ENCODE measurements around the gene HSD17B3. TPM values are rescaled to one million over a fixed set of nuclear protein-coding genes. Genes with fewer than 3 reads are reported as not detected.
"Not testable (repeated sequence)": the region's sequence is repeated elsewhere in the genome, so short reads cannot be mapped to it uniquely, and the experiment has no call there.

Gene HSD17B3
- total RNA-seq, 1 experiment from 2014 or later = not detected

DNA sequence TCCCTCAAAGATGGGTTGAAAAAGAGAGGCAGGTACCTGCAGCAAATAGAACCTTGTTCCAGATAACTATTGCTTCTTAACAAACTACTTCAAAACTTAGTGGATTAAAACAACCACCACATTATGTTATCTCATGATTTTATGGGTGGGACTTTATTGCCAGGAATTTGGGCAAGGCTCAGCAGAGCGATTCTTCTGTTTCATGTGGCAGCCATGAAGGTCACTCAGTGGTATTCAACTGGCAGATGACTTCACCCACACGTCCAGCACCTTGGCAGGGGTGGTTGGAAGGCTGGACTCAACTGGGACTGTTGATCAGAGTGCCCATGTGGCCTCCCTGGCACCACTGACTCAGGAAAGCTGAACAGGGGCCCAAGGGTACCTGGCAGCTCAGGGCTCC, 112.0 kb downstream of the HSD17B3 start:
- Histone ChIP-seq H3K9me3 (ENCODE audit: insufficient read depth, low read depth) (no peaks in the 10 kb centered on the region), H2AFZ (no peak overlapping the region), H3K79me2 (ENCODE audit: low read depth) (no peaks in the 10 kb centered on the region), H3K9me2 (ENCODE audit: insufficient read depth) (no peaks in the 10 kb centered on the region), H3F3A (ENCODE audit: insufficient read depth, low read depth) (no peaks in the 10 kb centered on the region), H3K4me2 (no peak overlapping the region), H3K27ac (no peak overlapping the region), H4K20me1 (ENCODE audit: insufficient read depth) (no peaks in the 10 kb centered on the region), H3K27me3 (ENCODE audit: insufficient read depth, low read depth) (peaks cover 10% of the 10 kb centered on the region; the same call in 1 of the 2 replicates), H3K4me3 (no peak overlapping the region), H3K4me1 (replicated peaks; ENCODE audit: insufficient read depth) (no peaks in the 10 kb centered on the region), H3K36me3 (ENCODE audit: low read depth) (no peaks in the 10 kb centered on the region)
- BruUV-seq (replicated peaks) = no TSS peak
- TF ChIP-seq EZH2 (IDR thresholded peaks at IDR 0.05; ENCODE audit: low read depth) = no peak
- ChIA-PET POLR2A (ENCODE audit: unreplicated experiment) (no interaction called here), CTCF (no interaction called here)
- DNase-seq = no peak
- intact Hi-C loops (cut with micrococcal nuclease; ENCODE audit: unreplicated experiment) = no loop called here

DNA sequence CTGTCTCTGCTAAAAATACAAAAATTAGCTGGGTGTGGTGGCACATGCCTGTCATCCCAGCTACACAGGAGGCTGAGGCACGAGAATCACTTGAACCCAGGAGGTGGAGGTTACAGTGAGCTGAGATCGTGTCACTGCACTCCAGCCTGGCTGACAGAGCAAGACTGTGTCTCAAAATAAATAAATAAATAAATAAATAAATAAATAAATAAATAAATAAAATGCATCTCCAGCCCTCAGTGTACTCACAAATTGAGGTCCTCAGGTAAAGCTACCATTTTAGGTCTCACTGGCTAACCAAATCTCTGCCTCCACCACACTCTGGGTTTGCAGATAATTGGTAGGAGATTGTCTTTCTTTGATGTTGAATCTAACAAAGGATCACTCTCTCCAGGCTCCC, 112.4 kb downstream of the HSD17B3 start:
- H3K4me2 ChIP-seq; H3K27ac ChIP-seq; H4K20me1 ChIP-seq (ENCODE audit: insufficient read depth); H3F3A ChIP-seq (ENCODE audit: insufficient read depth, low read depth); H2AFZ ChIP-seq; H3K79me2 ChIP-seq (ENCODE audit: low read depth); H3K9me3 ChIP-seq (ENCODE audit: insufficient read depth, low read depth); intact Hi-C loops (cut with micrococcal nuclease; ENCODE audit: unreplicated experiment); H3K9me2 ChIP-seq (ENCODE audit: insufficient read depth); DNase-seq; H3K4me3 ChIP-seq; POLR2A ChIA-PET (ENCODE audit: unreplicated experiment); H3K4me1 ChIP-seq (replicated peaks; ENCODE audit: insufficient read depth); BruUV-seq (replicated peaks); H3K36me3 ChIP-seq (ENCODE audit: low read depth): not testable (repeated sequence)
- CTCF ChIA-PET = interaction anchor here (0.6 kb wide), 1 partner anchor 173 kb away, joined by 6 read pairs; no protein-coding TSS in a partner anchor
- peaks cover 10% of the 10 kb centered on the region; the same call in 1 of the 2 replicates for H3K27me3 ChIP-seq (ENCODE audit: insufficient read depth, low read depth)

DNA sequence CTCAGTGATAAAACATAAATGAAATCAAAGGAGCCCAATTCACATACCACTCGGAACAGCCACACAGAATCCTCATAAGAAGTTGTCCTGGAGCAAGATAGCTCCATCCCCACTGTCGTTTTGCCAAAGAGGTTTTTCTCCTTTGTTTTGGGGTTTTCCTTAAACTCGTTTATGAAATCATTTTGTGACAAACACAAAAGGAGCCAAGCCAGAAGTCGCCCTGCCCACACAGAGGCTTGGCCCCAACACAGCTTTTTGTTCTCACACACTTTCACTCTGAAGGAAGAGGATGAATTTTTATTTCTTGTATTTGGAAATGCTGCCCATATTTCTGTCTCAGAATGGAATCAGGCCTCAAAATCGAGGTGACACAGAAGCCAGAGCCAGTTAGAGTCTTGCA, 113.4 kb downstream of the HSD17B3 start:
- Histone ChIP-seq H3K4me2 (no peak overlapping the region), H3K36me3 (ENCODE audit: low read depth) (no peaks in the 10 kb centered on the region), H2AFZ (no peak overlapping the region), H3K79me2 (ENCODE audit: low read depth) (no peaks in the 10 kb centered on the region), H3K4me1 (replicated peaks; ENCODE audit: insufficient read depth) (no peaks in the 10 kb centered on the region), H3K27me3 (ENCODE audit: insufficient read depth, low read depth) (peaks cover 16% of the 10 kb centered on the region), H3K4me3 (no peak overlapping the region), H3F3A (ENCODE audit: insufficient read depth, low read depth) (no peaks in the 10 kb centered on the region), H3K27ac (no peak overlapping the region), H4K20me1 (ENCODE audit: insufficient read depth) (no peaks in the 10 kb centered on the region), H3K9me2 (ENCODE audit: insufficient read depth) (no peaks in the 10 kb centered on the region), H3K9me3 (ENCODE audit: insufficient read depth, low read depth) (no peaks in the 10 kb centered on the region; the same call in 1 of the 2 replicates)
- no TSS peak for BruUV-seq (replicated peaks)
- TF ChIP-seq, protein P1, sequence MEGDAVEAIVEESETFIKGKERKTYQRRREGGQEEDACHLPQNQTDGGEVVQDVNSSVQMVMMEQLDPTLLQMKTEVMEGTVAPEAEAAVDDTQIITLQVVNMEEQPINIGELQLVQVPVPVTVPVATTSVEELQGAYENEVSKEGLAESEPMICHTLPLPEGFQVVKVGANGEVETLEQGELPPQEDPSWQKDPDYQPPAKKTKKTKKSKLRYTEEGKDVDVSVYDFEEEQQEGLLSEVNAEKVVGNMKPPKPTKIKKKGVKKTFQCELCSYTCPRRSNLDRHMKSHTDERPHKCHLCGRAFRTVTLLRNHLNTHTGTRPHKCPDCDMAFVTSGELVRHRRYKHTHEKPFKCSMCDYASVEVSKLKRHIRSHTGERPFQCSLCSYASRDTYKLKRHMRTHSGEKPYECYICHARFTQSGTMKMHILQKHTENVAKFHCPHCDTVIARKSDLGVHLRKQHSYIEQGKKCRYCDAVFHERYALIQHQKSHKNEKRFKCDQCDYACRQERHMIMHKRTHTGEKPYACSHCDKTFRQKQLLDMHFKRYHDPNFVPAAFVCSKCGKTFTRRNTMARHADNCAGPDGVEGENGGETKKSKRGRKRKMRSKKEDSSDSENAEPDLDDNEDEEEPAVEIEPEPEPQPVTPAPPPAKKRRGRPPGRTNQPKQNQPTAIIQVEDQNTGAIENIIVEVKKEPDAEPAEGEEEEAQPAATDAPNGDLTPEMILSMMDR (conservative IDR thresholded peaks at IDR 0.05) = no peak
- TF ChIP-seq EZH2 (IDR thresholded peaks at IDR 0.05; ENCODE audit: low read depth) = no peak
- intact Hi-C loops (cut with micrococcal nuclease; ENCODE audit: unreplicated experiment) = no loop called here
- DNase-seq = no peak
- ChIA-PET POLR2A (ENCODE audit: unreplicated experiment) (no interaction called here), CTCF (no interaction called here)

DNA sequence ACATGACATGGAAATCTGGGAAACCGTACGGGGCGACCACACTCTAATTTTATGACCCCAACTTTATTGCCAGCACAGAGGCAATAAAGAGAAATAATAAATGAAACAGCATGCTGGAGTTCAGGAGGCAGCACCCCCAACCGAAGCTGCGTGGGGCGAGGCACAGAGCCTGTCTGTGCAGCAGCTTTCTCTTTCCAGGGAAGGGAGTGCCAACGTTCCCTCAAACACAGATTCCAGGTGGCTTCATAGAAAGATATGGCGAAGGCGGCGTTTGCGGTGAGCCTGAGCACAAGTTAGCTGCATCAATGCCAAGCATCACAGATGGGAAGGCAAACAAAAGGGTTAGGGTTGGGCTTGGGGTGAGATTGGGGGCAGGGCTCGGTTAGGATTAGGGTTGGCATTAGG, 114.8 kb downstream of the HSD17B3 start:
- DNase-seq = no peak
- H3K4me1 ChIP-seq (replicated peaks; ENCODE audit: insufficient read depth) = no peaks in the 10 kb centered on the region
- no peak overlapping the region for H3K27ac ChIP-seq
- H3K4me2 ChIP-seq = no peak overlapping the region
- H3K36me3 ChIP-seq (ENCODE audit: low read depth) = no peaks in the 10 kb centered on the region
- no peak overlapping the region for H3K4me3 ChIP-seq
- H3F3A ChIP-seq (ENCODE audit: insufficient read depth, low read depth) = no peaks in the 10 kb centered on the region
- ChIA-PET CTCF (no interaction called here), POLR2A (ENCODE audit: unreplicated experiment) (no interaction called here)
- H3K9me2 ChIP-seq (ENCODE audit: insufficient read depth) = no peaks in the 10 kb centered on the region
- no TSS peak for BruUV-seq (replicated peaks)
- no peaks in the 10 kb centered on the region; the same call in 1 of the 2 replicates for H3K9me3 ChIP-seq (ENCODE audit: insufficient read depth, low read depth)
- intact Hi-C loops (cut with micrococcal nuclease; ENCODE audit: unreplicated experiment) = loop anchor here (2.0 kb wide), 1 partner anchor 36 kb away; no protein-coding TSS in a partner anchor
- no peaks in the 10 kb centered on the region for H4K20me1 ChIP-seq (ENCODE audit: insufficient read depth)
- H3K79me2 ChIP-seq (ENCODE audit: low read depth) = no peaks in the 10 kb centered on the region
- H2AFZ ChIP-seq = no peak overlapping the region
- TF ChIP-seq, protein P1 (conservative IDR thresholded peaks at IDR 0.05) = no peak
- no peak for TF ChIP-seq EZH2 (IDR thresholded peaks at IDR 0.05; ENCODE audit: low read depth)
- peaks cover 28% of the 10 kb centered on the region for H3K27me3 ChIP-seq (ENCODE audit: insufficient read depth, low read depth)

Measured in PC-9 (cell line).